ENCODE measurements around the gene PNLIPRP2. TPM values are rescaled to one million over a fixed set of nuclear protein-coding genes. Genes with fewer than 3 reads are reported as not detected.

Gene PNLIPRP2
- total RNA-seq, 1 experiment from 2014 or later: 0.28 TPM

DNA sequence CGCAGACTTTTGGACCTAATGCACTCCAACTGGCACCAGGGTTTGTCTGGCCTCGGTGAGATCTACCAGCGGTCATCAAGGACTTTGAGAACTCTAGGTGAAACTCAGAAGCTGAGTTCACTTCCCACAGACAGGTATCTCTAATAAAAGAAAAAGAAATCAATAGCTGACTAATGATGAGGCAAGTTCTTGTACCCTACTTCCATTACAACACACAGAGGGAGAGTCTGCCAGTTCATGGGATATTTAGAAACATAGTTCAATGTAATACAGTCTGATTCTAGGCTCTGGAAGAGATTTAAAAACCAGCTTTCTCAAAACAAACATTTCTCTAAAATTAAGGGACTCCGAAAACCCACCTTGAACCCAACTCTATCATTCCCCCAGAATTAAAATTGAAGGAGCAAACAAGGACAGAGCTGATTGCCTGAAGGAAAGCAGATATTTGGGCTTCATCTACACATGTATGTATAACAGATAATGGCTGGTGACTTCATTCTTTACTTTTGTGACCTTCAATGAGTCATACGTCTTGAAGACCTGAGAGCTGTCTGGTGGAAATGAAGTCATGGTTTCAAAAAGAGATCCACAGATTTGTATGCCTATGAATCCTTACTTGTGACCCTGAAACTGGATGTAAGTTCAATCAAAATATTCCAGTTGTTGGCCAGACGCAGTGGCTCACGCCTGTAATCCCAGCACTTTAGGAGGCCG, 32.7 kb upstream of the PNLIPRP2 start:
- Mint-ChIP-seq H3K4me1 (no peaks in the 10 kb centered on the region), H3K9me3 (peaks cover 12% of the 10 kb centered on the region), H3K27me3 (ENCODE audit: low read depth) (no peaks in the 10 kb centered on the region), H3K36me3 (no peaks in the 10 kb centered on the region), H3K27ac (no peak overlapping the region), H3K4me3 (no peak overlapping the region)
- TF ChIP-seq MYBL2 (CRISPR knock-in tag; IDR thresholded peaks at IDR 0.05): no peak
- no peak for TF ChIP-seq RELA (CRISPR knock-in tag; IDR thresholded peaks at IDR 0.05; ENCODE audit: borderline replicate concordance)
- TF ChIP-seq ETV6 (CRISPR knock-in tag; IDR thresholded peaks at IDR 0.05): no peak
- TF ChIP-seq ESRRA (CRISPR knock-in tag; IDR thresholded peaks at IDR 0.05; ENCODE audit: borderline replicate concordance): no peak
- TF ChIP-seq JUN (CRISPR knock-in tag; IDR thresholded peaks at IDR 0.05): no peak
- no peak for TF ChIP-seq ZNF232 (CRISPR knock-in tag; IDR thresholded peaks at IDR 0.05)
- TF ChIP-seq, protein P1, sequence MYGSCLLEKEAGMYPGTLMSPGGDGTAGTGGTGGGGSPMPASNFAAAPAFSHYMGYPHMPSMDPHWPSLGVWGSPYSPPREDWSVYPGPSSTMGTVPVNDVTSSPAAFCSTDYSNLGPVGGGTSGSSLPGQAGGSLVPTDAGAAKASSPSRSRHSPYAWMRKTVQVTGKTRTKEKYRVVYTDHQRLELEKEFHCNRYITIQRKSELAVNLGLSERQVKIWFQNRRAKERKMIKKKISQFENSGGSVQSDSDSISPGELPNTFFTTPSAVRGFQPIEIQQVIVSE (CRISPR knock-in tag; IDR thresholded peaks at IDR 0.05; ENCODE audit: borderline replicate concordance): no peak
- no peak for TF ChIP-seq GABPB1 (CRISPR knock-in tag; IDR thresholded peaks at IDR 0.05)
- TF ChIP-seq, protein P2, sequence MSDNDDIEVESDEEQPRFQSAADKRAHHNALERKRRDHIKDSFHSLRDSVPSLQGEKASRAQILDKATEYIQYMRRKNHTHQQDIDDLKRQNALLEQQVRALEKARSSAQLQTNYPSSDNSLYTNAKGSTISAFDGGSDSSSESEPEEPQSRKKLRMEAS (CRISPR knock-in tag; IDR thresholded peaks at IDR 0.05): no peak
- no peak for TF ChIP-seq OVOL2 (CRISPR knock-in tag; IDR thresholded peaks at IDR 0.05; ENCODE audit: borderline replicate concordance)
- no peak for TF ChIP-seq NFE2L1 (CRISPR knock-in tag; IDR thresholded peaks at IDR 0.05)
- no peak for TF ChIP-seq ZNF317 (CRISPR knock-in tag; IDR thresholded peaks at IDR 0.05; ENCODE audit: borderline replicate concordance, low read depth)
- ChIA-PET POLR2A (no interaction called here), CTCF (no interaction called here)
- DNase-seq (ENCODE audit: low spot score) (no peak), ATAC-seq (no peak)

DNA sequence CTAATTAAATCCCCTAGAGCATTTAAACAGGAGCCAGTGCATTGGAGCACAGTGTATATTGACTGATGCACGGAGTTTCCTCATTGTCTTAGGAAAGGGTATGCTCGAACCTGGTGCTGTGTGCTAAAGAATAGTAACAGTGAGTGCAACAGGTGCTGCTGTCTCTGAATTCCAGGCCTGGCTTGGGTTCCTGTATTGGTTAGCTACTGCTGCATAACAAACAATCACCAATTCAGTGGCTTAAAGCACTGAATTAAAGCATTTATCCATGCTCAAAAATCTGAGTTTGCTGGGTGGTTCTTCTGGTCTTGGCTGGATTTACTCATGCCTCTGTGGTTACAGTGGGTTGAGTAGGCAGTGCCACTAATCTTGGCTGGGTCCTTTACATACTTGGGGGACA, 31.8 kb upstream of the PNLIPRP2 start:
- no peaks in the 10 kb centered on the region for H3K36me3 Mint-ChIP-seq
- peaks cover 12% of the 10 kb centered on the region for H3K9me3 Mint-ChIP-seq
- H3K4me1 Mint-ChIP-seq: no peaks in the 10 kb centered on the region
- ChIA-PET CTCF (no interaction called here), POLR2A (no interaction called here)
- DNase-seq (ENCODE audit: low spot score) (no peak), ATAC-seq (no peak)
- no peak overlapping the region for H3K27ac Mint-ChIP-seq
- no peak overlapping the region for H3K4me3 Mint-ChIP-seq
- no peaks in the 10 kb centered on the region for H3K27me3 Mint-ChIP-seq (ENCODE audit: low read depth)
- no peak for TF ChIP-seq ZBTB21 (CRISPR knock-in tag; IDR thresholded peaks at IDR 0.05; ENCODE audit: borderline replicate concordance)
- TF ChIP-seq TCF7 (CRISPR knock-in tag; IDR thresholded peaks at IDR 0.05; ENCODE audit: low read depth): no peak
- no peak for TF ChIP-seq AR (CRISPR knock-in tag; IDR thresholded peaks at IDR 0.05)
- no peak for TF ChIP-seq JUN (CRISPR knock-in tag; IDR thresholded peaks at IDR 0.05)
- TF ChIP-seq MYBL2 (CRISPR knock-in tag; IDR thresholded peaks at IDR 0.05): no peak
- TF ChIP-seq CREM (CRISPR knock-in tag; IDR thresholded peaks at IDR 0.05): no peak
- no peak for TF ChIP-seq EMX1 (CRISPR knock-in tag; IDR thresholded peaks at IDR 0.05)
- no peak for TF ChIP-seq FOXP4 (CRISPR knock-in tag; IDR thresholded peaks at IDR 0.05)
- TF ChIP-seq RELA (CRISPR knock-in tag; IDR thresholded peaks at IDR 0.05; ENCODE audit: borderline replicate concordance): no peak
- no peak for TF ChIP-seq SOX15 (CRISPR knock-in tag; IDR thresholded peaks at IDR 0.05)
- TF ChIP-seq GRHL2 (CRISPR knock-in tag; IDR thresholded peaks at IDR 0.05; ENCODE audit: insufficient replicate concordance, severe bottlenecking): no peak
- no peak for TF ChIP-seq ZNF396 (CRISPR knock-in tag; IDR thresholded peaks at IDR 0.05; ENCODE audit: borderline replicate concordance)
- no peak for TF ChIP-seq E2F5 (CRISPR knock-in tag; IDR thresholded peaks at IDR 0.05)
- no peak for TF ChIP-seq ZSCAN18 (CRISPR knock-in tag; IDR thresholded peaks at IDR 0.05)
- no peak for TF ChIP-seq ELF4 (CRISPR knock-in tag; IDR thresholded peaks at IDR 0.05; ENCODE audit: low read depth)
- TF ChIP-seq, protein P3, sequence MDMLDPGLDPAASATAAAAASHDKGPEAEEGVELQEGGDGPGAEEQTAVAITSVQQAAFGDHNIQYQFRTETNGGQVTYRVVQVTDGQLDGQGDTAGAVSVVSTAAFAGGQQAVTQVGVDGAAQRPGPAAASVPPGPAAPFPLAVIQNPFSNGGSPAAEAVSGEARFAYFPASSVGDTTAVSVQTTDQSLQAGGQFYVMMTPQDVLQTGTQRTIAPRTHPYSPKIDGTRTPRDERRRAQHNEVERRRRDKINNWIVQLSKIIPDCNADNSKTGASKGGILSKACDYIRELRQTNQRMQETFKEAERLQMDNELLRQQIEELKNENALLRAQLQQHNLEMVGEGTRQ (CRISPR knock-in tag; IDR thresholded peaks at IDR 0.05): no peak
- no peak for TF ChIP-seq ZNF138 (CRISPR knock-in tag; conservative IDR thresholded peaks at IDR 0.05)
- TF ChIP-seq ETV6 (CRISPR knock-in tag; IDR thresholded peaks at IDR 0.05): no peak
- TF ChIP-seq NR3C1 (CRISPR knock-in tag; conservative IDR thresholded peaks at IDR 0.05; ENCODE audit: low read depth): no peak
- no peak for TF ChIP-seq ZNF232 (CRISPR knock-in tag; IDR thresholded peaks at IDR 0.05)
